Medulla oblongata (tissue), 1 donor: ENCODE data around the gene REV3L.
"Not testable (repeated sequence)": the region's sequence is repeated elsewhere in the genome, so short reads cannot be mapped to it uniquely, and the experiment has no call there.

Source experiments
- DNase-seq: peaks from one replicate; pipeline ENCODE4 v3.0.0-alpha.2; 2015; ENCODE audit errors: extremely low spot score

REV3L gene, protein sequence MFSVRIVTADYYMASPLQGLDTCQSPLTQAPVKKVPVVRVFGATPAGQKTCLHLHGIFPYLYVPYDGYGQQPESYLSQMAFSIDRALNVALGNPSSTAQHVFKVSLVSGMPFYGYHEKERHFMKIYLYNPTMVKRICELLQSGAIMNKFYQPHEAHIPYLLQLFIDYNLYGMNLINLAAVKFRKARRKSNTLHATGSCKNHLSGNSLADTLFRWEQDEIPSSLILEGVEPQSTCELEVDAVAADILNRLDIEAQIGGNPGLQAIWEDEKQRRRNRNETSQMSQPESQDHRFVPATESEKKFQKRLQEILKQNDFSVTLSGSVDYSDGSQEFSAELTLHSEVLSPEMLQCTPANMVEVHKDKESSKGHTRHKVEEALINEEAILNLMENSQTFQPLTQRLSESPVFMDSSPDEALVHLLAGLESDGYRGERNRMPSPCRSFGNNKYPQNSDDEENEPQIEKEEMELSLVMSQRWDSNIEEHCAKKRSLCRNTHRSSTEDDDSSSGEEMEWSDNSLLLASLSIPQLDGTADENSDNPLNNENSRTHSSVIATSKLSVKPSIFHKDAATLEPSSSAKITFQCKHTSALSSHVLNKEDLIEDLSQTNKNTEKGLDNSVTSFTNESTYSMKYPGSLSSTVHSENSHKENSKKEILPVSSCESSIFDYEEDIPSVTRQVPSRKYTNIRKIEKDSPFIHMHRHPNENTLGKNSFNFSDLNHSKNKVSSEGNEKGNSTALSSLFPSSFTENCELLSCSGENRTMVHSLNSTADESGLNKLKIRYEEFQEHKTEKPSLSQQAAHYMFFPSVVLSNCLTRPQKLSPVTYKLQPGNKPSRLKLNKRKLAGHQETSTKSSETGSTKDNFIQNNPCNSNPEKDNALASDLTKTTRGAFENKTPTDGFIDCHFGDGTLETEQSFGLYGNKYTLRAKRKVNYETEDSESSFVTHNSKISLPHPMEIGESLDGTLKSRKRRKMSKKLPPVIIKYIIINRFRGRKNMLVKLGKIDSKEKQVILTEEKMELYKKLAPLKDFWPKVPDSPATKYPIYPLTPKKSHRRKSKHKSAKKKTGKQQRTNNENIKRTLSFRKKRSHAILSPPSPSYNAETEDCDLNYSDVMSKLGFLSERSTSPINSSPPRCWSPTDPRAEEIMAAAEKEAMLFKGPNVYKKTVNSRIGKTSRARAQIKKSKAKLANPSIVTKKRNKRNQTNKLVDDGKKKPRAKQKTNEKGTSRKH (N-terminal part only)

DNA sequence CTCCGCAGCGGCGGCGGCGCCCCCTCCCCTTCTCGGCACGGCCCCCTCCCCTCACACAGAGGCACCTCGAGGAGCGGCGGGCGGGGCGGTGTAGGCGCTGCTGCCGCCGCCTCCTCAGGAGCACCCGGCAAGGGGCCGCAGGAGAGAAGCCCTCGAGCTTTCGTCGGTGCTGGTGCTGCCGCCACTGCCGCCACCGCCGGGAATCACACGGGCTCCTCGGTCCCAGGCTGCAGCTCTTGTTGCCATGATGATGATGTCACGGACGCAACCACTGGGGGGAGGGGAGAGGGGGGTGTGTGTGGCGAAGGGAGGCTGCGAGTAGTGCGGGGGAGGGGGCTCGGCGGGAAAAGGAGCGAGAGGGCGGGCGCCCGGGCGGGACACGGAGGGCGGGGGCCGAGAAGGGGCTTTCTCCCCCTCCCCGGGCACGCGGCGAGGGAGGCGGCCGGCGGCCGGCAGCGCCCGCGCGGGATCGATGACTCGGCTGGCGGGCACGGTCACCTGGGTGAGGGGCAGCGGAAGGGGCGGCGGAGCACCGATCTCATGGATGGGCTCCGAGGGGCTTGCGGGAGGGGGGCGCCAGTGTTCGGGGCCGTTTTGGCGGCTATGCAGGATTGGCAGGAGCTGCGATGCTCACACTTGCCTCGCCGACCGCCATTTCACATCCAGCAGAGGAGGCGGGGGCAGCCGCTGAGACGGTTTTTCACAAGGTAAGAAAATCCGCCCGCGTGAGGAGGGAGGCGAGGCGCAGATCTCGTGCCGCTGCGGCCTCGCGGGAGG lies at the start of gene REV3L:
Gene REV3L, minus strand, starts transcription at position 260 of the 777 bp plus-strand sequence. CDS start 330 bp downstream, outside the sequence.
- peak; percentile 94 for DNase-seq

DNA sequence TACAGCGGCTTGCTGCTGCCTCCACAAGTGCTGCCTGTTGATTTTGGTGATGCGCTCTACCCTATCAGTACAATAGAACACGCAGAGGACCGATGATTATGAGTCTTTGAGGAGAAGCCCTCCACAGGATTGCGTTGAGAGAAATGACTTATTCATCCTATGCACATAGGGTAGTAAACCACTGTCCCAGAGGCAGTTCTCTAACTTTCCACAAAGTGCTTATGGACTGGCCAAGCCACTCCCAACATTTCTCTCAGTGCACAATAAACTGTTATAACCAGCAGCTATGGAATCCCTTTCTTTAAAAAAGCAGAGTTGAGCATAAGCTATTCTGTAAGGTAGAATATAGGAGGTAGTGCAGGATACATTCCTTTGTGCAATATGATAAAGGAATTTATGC lies 48.2 kb upstream of the REV3L start:
- no peak for DNase-seq

DNA sequence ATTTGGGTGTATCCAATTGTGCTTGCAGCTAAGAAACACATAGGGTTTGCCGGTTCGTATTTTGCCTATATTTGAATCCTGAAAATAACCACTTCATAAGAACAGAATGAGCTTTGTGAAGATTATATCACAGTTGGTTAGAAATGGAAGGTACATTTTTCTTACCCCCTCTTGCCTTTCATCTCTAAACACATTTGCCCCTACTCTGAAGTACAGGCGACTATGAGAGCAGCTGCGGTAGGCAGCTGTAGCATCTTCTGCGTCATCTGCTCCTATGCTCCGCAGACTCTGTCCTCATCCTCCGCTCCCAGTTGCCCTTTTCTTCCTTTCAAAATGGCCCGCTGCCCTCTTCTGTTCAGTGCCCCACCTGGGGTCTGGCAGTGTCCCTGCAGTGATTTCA lies 47.6 kb upstream of the REV3L start:
- DNase-seq, result no peak

DNA sequence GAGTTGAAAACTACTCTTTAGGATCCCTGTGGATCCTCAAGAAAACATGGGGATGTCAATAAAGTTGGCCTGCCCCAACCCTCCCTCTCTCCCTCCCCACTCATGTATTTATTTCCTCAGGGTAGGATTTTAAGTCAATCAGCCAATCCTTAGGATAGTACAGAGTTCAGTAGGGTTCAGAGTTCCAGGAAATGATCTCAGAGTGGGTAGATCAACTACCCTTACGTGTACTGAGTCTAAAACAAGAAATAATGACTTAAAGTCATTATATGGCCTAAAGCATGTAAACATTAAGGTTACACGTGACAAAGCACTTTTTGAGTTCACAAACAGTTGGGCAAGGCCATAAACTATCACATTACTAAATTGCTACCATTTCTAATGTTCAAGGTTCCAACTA lies 47.2 kb upstream of the REV3L start:
- no peak for DNase-seq

GRCh38 chr6:111527367-111527766 lies 44.3 kb upstream of the REV3L start:
- no peak for DNase-seq

DNA sequence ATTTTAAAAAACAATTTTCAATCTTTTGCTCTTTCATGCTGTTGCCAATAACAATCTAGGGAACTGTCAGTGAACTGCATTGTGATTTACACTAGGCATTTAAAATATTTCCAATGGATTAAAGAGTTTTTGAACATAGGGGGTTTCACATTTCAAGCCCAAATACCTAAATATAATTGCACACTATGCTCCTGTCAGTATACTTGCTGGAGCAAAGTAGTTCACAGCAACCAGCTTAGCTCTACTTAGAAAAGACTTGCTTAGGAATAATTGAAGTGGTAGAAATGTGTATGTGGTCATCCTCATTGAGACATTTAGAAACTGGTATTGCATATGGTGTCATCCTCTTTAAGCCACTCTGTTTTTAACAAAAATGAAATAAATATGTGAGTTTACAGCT lies 41.7 kb upstream of the REV3L start:
- no peak for DNase-seq

- DNase-seq, result no peak
Observed at GRCh38 chr6:111524252-111524651, 41.2 kb upstream of the REV3L start.

GRCh38 chr6:111523484-111524167 lies 40.6 kb upstream of the REV3L start:
- peak; percentile 35 for DNase-seq

- DNase-seq, result no peak
Observed at GRCh38 chr6:111522393-111523020, 39.5 kb upstream of the REV3L start.

- DNase-seq, result no peak
Observed at GRCh38 chr6:111521497-111522270, 38.7 kb upstream of the REV3L start.

DNA sequence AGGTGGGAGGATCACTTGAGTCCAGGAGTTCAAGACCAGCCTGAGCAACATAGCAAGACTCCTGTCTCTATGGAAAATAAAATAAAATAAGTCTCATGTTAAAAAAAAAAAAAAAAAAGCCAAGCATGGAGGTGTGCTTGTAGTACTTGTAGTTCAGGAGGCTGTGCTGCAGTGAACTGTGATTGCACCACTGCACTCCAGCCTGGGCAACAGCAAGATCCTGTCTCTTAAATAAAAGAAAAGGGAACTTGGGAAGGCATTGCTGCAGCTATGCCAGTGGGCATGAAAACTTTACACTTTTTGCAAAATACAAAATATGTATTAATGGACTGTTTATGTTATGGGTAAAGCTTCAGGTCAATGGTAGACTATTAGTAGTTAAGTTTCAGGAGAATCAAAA lies 37.5 kb upstream of the REV3L start:
- no peak for DNase-seq

DNA sequence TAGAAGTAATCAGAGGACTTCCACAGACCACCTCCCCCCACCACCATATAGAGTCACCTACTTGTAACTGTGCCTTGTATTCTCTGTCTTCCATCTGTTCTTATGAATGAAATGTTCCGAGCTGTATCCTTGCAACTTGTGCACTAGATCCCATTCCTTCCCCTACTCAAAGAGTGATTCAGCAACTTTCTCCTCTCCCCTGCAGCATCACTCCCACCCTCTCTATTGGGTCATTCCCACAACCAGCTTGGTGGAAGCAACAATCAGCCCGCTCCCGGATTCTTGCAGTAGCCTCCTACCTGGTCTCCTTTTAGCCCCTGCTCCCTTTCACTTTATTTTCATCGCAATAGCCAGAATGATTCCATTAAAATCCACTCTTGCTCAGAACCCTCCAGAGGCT lies 34.9 kb upstream of the REV3L start:
- DNase-seq, result no peak

GRCh38 chr6:111515259-111515658 lies 32.2 kb upstream of the REV3L start:
- no peak for DNase-seq

DNA sequence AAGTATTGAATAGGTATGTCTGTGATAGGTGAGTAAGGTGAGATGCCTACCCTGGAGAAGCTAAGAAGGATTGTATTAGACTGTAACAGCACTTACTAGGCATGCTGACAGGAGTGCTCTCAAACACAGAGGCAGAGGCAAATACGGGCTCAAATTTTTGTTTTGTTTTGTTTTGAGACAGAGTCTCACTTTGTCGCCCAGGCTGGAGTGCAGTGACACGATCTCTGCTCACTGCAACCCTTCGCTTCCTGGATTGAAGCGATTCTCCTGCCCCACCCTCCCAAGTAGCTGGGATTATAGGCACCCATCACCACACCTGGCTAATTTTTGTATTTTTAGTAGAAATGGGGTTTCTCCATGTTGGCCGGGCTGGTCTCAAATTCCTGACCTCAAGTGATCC lies 31.5 kb upstream of the REV3L start:
- not testable (repeated sequence) for DNase-seq

DNA sequence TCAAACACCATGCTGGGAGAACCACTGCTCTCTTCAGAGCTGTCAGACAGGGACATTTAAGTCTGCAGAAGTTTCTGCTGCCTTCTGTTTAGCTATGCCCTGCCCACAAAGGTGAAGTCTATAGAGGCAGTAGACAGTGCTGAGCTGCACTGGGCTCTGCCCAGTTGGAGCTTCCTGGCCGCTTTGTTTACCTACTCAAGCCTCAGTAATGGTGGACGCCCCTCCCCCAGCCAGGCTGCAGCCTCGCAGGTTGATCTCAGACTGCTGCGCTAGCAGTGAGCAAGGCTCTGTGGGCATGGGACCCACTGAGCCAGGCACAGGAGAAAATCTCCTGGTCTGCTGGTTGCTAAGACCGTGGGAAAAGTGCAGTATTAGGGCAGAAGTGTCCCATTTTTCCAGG lies 24.2 kb upstream of the REV3L start:
- DNase-seq, result not testable (repeated sequence)

GRCh38 chr6:111505498-111505897 lies 22.5 kb upstream of the REV3L start:
- DNase-seq, result not testable (repeated sequence)

GRCh38 chr6:111503660-111504059 lies 20.6 kb upstream of the REV3L start:
- no peak for DNase-seq

DNA sequence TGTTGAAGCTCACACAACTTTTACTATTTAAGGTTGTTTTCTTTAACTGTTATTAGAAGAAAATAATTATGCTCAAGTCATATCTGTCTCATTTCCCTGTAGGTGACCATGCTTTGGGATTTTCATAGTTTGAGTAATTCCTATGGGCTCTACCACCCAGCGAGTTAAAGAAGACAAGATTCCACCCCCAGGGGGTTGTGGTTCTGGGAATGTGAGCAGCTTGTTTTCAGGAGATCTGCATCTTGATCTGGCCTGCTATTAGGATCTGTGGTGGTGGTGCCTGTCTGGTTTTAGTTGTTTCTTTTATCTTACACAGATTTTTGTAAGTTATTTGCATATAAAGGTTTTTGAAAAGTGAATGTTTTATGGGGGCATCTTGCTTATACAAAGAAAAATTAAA lies 20.2 kb upstream of the REV3L start:
- DNase-seq, result no peak

DNA sequence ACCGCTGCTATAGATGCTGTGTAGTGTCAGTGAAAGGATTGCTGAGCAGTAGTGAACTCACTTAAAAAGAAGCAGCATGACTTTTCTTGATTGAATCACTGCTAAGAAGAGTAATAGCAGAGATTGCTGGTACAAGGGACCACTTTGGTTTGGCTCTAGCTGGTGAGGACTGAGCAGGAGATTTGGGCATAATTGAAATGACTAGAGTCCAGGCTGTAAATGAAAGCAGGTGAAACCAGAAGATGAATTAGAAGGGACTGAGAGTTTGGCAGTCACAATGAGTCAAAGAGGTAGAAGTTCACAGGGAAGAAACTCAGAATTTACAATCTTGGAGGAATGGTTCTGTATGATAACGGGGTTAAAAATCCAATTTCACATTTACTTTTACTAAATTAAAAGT lies 19.1 kb upstream of the REV3L start:
- DNase-seq, result no peak
